ENCODE results near the gene NELFA. TPM values are rescaled to one million over a fixed set of nuclear protein-coding genes. Genes with fewer than 3 reads are reported as not detected.

The NELFA gene
- polyA plus RNA-seq, 1 experiment: 9.3 TPM

DNA sequence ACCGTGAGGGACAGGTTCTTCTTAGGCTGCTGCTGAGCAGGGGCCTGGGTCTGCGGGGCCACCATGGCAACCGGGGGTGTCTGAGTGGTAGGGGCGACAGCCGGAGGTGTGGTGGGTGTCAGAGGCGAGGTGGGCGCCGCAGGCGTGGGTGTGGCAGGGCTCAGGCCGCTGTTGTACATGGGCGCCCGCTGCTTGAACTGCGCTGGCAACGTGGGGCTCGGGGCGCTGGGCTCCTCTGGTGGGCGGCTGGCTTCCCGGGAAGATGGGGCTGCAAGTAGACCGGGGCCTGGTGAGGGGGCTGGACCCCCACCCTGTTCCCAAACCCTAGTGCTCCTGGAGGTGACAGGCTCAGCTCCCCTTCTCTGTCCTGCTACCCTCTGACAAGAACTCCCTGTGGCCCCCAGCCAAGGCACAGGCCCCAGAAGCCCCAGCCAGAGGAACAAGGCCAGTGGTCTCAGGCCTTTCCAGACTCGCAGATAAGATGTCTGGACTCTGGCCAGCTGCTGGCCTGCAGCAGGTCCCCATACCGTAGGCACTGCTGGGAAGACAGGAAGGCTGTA, 24.8 kb downstream of the NELFA start:
- TF ChIP-seq, protein P1, sequence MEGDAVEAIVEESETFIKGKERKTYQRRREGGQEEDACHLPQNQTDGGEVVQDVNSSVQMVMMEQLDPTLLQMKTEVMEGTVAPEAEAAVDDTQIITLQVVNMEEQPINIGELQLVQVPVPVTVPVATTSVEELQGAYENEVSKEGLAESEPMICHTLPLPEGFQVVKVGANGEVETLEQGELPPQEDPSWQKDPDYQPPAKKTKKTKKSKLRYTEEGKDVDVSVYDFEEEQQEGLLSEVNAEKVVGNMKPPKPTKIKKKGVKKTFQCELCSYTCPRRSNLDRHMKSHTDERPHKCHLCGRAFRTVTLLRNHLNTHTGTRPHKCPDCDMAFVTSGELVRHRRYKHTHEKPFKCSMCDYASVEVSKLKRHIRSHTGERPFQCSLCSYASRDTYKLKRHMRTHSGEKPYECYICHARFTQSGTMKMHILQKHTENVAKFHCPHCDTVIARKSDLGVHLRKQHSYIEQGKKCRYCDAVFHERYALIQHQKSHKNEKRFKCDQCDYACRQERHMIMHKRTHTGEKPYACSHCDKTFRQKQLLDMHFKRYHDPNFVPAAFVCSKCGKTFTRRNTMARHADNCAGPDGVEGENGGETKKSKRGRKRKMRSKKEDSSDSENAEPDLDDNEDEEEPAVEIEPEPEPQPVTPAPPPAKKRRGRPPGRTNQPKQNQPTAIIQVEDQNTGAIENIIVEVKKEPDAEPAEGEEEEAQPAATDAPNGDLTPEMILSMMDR (IDR thresholded peaks at IDR 0.05; ENCODE audit: low read depth, low read length): no peak
- Histone ChIP-seq H3K9me3 (ENCODE audit: control insufficient read depth, insufficient read depth, low read length) (no peaks in the 10 kb centered on the region; the same call in 1 of the 2 replicates), H3K27ac (ENCODE audit: low read depth, low read length) (no peak overlapping the region), H3K4me3 (ENCODE audit: low read depth, low read length) (no peak overlapping the region), H3K27me3 (ENCODE audit: control insufficient read depth, insufficient read depth, low read length) (no peaks in the 10 kb centered on the region)
- CTCF ChIA-PET: no interaction called here
- no peak for DNase-seq (ENCODE audit: low read depth, low spot score)
- POLR2A ChIA-PET: no interaction called here

DNA sequence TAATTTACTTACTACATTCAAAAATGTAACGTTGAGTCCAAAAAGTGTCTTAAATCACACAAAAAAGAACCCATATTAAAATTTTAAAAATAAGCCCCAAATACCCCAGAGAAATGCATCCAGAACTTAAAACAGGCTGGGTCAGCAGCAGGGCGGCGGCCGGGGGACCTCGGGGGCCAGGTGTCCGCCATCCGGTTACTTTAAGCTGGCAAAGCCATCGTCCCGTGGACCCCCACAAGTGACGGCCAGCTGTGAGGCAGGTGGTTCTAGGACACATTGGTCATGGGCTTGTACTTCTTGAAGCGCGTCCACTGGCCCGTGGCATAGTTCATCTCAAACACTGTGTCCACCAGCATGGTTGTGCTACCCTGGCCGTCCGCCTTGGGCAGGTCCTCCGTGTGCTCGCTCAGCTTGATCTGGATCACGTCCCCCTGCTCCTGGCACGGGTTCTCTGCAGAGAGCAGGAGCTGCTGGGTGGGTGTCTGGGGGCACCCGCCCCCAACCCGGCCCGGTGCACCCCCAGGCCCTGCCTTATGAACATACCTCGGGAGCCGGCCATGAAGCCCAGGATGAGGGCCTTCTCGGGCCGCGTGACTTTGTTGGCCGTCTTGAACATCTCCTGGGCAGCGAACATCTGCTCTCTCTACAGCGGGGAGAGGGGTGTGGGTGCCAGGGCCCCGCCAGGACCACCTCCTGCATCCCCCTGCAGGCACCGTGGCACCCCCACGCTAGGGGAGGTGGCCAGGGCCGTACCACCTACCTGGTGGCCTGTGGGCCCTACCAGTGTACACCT, 25.5 kb downstream of the NELFA start:
- POLR2A ChIA-PET: no interaction called here
- no peak for DNase-seq (ENCODE audit: low read depth, low spot score)
- Histone ChIP-seq H3K9me3 (ENCODE audit: control insufficient read depth, insufficient read depth, low read length) (no peaks in the 10 kb centered on the region; the same call in 1 of the 2 replicates), H3K27ac (ENCODE audit: low read depth, low read length) (no peak overlapping the region), H3K4me3 (ENCODE audit: low read depth, low read length) (no peak overlapping the region), H3K27me3 (ENCODE audit: control insufficient read depth, insufficient read depth, low read length) (no peaks in the 10 kb centered on the region)
- CTCF ChIA-PET: no interaction called here
- TF ChIP-seq, protein P1 (IDR thresholded peaks at IDR 0.05; ENCODE audit: low read depth, low read length): no peak

DNA sequence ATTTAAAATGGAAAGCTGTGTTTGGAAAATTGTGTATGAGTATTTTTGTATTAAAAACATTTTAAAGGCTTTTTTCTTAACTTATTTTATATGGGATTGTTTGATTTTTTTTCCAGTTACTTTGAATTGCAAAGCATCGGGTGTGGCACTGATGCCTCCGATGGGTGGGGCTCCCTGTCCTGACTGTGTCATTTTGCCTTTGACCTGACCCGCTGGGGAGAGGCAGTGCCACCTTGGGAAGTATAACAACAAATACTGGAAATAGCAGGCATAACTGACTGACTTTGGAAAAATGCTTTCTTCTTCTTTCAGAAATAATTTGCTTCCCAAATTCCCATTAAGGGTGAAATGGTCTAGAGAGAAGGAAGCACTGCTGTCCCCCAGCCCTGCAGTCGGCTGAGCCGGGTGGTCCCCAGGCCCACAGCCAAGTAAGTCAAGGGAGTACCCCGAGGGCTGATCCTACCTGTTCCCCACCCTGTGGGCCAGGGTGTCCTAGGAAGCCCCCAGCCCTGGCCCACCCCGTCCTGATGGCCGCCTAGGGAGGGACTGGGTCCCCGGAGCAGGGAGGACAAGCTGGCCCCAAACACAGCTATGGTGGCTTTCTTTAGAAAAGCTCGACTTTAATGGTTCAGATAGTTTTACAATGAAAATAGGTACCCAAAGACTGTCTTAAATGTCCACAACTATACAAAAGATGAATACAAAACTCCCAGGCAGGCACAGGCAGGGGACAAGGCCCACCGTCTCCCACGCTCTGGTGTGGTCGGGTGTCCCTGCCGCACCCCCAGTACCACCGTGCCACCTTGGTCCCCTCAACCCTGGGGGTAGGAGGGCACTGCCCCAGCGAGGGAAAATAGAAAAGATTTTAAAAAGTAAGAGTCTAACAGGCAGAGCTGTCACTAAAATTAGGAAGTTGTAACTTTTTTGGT, 26.4 kb downstream of the NELFA start:
- H3K9me3 ChIP-seq (ENCODE audit: control insufficient read depth, insufficient read depth, low read length): no peaks in the 10 kb centered on the region; the same call in 1 of the 2 replicates
- CTCF ChIA-PET: no interaction called here
- H3K4me3 ChIP-seq (ENCODE audit: low read depth, low read length): no peak overlapping the region
- no peak overlapping the region for H3K27ac ChIP-seq (ENCODE audit: low read depth, low read length)
- DNase-seq (ENCODE audit: low read depth, low spot score): no peak
- TF ChIP-seq, protein P1 (IDR thresholded peaks at IDR 0.05; ENCODE audit: low read depth, low read length): no peak
- no peaks in the 10 kb centered on the region for H3K27me3 ChIP-seq (ENCODE audit: control insufficient read depth, insufficient read depth, low read length)
- POLR2A ChIA-PET: no interaction called here

DNA sequence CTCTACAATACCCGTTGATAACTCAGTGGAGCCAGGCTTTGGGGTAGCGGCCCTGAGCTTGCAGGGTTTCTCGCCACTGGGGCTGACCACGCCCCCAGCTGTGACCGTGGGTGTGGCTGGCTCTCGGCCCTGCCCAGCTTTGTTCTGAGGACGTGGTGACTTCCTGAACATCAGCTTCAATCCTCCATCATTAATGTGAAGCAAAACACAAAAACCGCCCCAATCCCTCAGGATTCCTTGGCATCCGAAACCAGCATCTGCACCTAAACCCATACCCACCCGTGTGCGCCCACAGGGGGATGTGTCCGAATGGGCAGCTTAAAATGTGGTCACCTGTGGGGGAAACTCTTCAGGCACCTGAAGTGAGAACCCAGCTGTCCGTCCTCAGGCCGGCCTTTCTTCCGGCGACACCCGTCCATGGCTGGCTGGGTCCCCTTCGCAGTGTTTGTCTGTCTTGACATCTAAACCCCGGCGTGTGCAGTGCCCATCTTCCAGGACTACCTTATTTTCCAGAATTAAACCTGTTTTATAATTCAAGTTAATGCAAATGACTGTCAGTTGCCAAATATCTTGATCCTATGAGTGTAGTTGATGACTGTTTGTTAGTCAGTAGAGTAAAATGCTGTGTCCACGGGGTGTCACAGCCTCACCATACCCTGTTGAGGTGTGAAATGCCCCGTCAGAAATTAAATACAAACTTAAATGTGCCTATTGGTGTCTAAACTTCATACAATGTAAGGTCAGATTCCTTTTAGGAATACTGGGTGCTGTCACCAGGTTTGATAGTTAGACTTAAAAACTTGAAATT, 27.3 kb downstream of the NELFA start:
- H3K4me3 ChIP-seq (ENCODE audit: low read depth, low read length): no peak overlapping the region
- TF ChIP-seq, protein P1 (IDR thresholded peaks at IDR 0.05; ENCODE audit: low read depth, low read length): no peak
- no peak overlapping the region for H3K27ac ChIP-seq (ENCODE audit: low read depth, low read length)
- CTCF ChIA-PET: no interaction called here
- no peak for DNase-seq (ENCODE audit: low read depth, low spot score)
- POLR2A ChIA-PET: no interaction called here
- no peaks in the 10 kb centered on the region; the same call in 1 of the 2 replicates for H3K9me3 ChIP-seq (ENCODE audit: control insufficient read depth, insufficient read depth, low read length)
- H3K27me3 ChIP-seq (ENCODE audit: control insufficient read depth, insufficient read depth, low read length): no peaks in the 10 kb centered on the region

Data from AG04450 (cell line).